ENCODE results near the gene NPB. TPM values are rescaled to one million over a fixed set of nuclear protein-coding genes. Genes with fewer than 3 reads are reported as not detected.

The NPB gene
- total and polyA plus RNA-seq, 2 donors: 1.7 to 3.5 TPM

GRCh38 chr17:81863123-81863675 is 38.8 kb upstream of the NPB start:
- 94% methylated on average over 6 of the region's 6 CpGs for WGBS
- Histone ChIP-seq H3K9me3 (ENCODE audit: control insufficient read depth in 2 of 2, insufficient read depth in 1 of 2, low read length in 1 of 2) (peaks cover 0 to 5% of the 10 kb centered on the region in 2 donors), H3K4me3 (ENCODE audit: low read length in 2 of 2) (no peak overlapping the region), H3K27me3 (ENCODE audit: control insufficient read depth in 2 of 2, insufficient read depth in 1 of 2, low read length in 1 of 2) (no peaks in the 10 kb centered on the region), H3K36me3 (ENCODE audit: control insufficient read depth in 2 of 2, insufficient read depth in 2 of 2, low read length in 1 of 2) (peaks cover 37% of the 10 kb centered on the region in 2 donors), H3K4me1 (ENCODE audit: control insufficient read depth in 2 of 2, insufficient read depth in 2 of 2, low read length in 2 of 2) (peaks cover 23 to 47% of the 10 kb centered on the region in 2 donors), H3K27ac (ENCODE audit: low read depth in 1 of 2, low read length in 1 of 2) (no peak overlapping the region)
- DNase-seq (ENCODE audit: low read depth in 6 of 9, low spot score in 9 of 9): no peak

- Histone ChIP-seq H3K36me3 (ENCODE audit: control insufficient read depth in 2 of 2, insufficient read depth in 2 of 2, low read length in 1 of 2) (peaks cover 37% of the 10 kb centered on the region in 2 donors), H3K27ac (ENCODE audit: low read depth in 1 of 2, low read length in 1 of 2) (peak overlapping the region in 1 of 2 donors; percentile 60)
Measured at GRCh38 chr17:81863833-81864768, 37.9 kb upstream of the NPB start.

DNA sequence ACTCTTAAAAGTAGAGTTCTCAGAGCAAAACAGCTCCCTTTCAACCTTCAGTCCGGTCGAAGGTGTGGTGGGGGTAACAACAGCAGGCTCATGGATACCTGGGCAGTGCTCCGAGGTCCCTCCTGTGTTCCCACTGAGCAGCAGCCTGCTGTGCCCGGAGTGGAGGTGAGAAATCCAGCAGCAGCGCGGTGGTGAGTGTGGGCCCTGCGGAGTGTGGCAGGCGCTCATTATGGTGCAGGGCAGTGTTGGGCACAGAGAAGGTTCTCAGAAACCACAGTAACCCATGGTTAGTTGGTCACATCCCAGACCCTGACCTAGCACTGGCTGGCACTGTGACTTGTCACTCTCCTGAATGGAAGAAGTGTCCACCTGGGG is 36.7 kb upstream of the NPB start:
- 98% methylated on average over 8 of the region's 8 CpGs for WGBS
- H3K27me3 ChIP-seq (ENCODE audit: control insufficient read depth in 2 of 2, insufficient read depth in 1 of 2, low read length in 1 of 2): peaks cover 0 to 2% of the 10 kb centered on the region in 2 donors
- H3K9me3 ChIP-seq (ENCODE audit: control insufficient read depth in 2 of 2, insufficient read depth in 1 of 2, low read length in 1 of 2): no peaks in the 10 kb centered on the region
- no peak overlapping the region for H3K27ac ChIP-seq (ENCODE audit: low read depth in 1 of 2, low read length in 1 of 2)
- H3K4me3 ChIP-seq (ENCODE audit: low read length in 2 of 2): no peak overlapping the region
- peaks cover 45 to 47% of the 10 kb centered on the region in 2 donors for H3K36me3 ChIP-seq (ENCODE audit: control insufficient read depth in 2 of 2, insufficient read depth in 2 of 2, low read length in 1 of 2)
- no peak for DNase-seq (ENCODE audit: low read depth in 6 of 9, low spot score in 9 of 9)
- H3K4me1 ChIP-seq (ENCODE audit: control insufficient read depth in 2 of 2, insufficient read depth in 2 of 2, low read length in 2 of 2): peaks cover 13 to 46% of the 10 kb centered on the region in 2 donors

More at GRCh38 chr17:81863833-81864768, 37.9 kb upstream of the NPB start:
- 96% methylated on average over 9 of the region's 9 CpGs for WGBS
- Histone ChIP-seq H3K9me3 (ENCODE audit: control insufficient read depth in 2 of 2, insufficient read depth in 1 of 2, low read length in 1 of 2) (no peaks in the 10 kb centered on the region), H3K4me3 (ENCODE audit: low read length in 2 of 2) (no peak overlapping the region), H3K4me1 (ENCODE audit: control insufficient read depth in 2 of 2, insufficient read depth in 2 of 2, low read length in 2 of 2) (peaks cover 14 to 42% of the 10 kb centered on the region in 2 donors), H3K27me3 (ENCODE audit: control insufficient read depth in 2 of 2, insufficient read depth in 1 of 2, low read length in 1 of 2) (peaks cover 0 to 2% of the 10 kb centered on the region in 2 donors)
- DNase-seq (ENCODE audit: low read depth in 6 of 9, low spot score in 9 of 9): no peak

DNA sequence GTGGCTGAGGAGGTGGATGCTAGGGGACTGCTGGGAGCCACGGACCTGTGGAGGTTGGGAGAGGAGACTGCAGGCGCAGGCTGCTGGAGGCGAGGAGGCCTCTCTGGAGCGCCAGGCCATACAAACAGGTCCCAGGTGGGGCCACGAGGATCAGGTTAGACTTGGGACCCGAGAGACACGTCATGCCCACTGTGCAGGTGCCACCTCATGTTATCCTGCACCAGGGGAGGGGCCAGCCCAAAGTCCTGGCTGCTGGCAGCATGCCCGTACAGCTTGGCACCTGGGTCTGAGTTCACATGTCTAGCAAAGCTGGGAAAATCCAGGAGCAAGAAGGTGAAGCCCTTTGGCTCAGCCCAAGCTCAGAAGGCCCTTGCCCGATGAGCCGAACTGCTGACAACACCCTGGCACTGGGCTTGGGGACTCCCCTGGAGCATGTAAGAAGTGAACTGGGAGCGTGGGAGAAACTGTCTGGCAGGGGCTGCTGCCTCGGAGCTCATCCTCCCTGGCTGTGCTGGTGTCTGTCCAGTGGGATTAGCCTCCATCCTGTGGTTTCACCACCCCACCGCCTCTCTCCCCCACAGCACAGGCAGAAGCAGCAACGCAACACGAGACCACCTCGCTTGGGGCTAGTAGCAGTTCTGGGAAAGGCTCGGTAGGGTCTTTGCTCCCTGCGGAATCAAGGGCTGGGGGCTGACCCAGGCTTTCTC is 36.2 kb upstream of the NPB start:
- no peak overlapping the region for H3K27ac ChIP-seq (ENCODE audit: low read depth in 1 of 2, low read length in 1 of 2)
- peaks cover 13 to 46% of the 10 kb centered on the region in 2 donors for H3K4me1 ChIP-seq (ENCODE audit: control insufficient read depth in 2 of 2, insufficient read depth in 2 of 2, low read length in 2 of 2)
- no peak for DNase-seq (ENCODE audit: low read depth in 6 of 9, low spot score in 9 of 9)
- 95% methylated on average over 18 of the region's 18 CpGs for WGBS
- no peak overlapping the region for H3K4me3 ChIP-seq (ENCODE audit: low read length in 2 of 2)
- peaks cover 0 to 2% of the 10 kb centered on the region in 2 donors for H3K27me3 ChIP-seq (ENCODE audit: control insufficient read depth in 2 of 2, insufficient read depth in 1 of 2, low read length in 1 of 2)
- H3K36me3 ChIP-seq (ENCODE audit: control insufficient read depth in 2 of 2, insufficient read depth in 2 of 2, low read length in 1 of 2): peaks cover 45 to 47% of the 10 kb centered on the region in 2 donors
- no peaks in the 10 kb centered on the region for H3K9me3 ChIP-seq (ENCODE audit: control insufficient read depth in 2 of 2, insufficient read depth in 1 of 2, low read length in 1 of 2)

DNA sequence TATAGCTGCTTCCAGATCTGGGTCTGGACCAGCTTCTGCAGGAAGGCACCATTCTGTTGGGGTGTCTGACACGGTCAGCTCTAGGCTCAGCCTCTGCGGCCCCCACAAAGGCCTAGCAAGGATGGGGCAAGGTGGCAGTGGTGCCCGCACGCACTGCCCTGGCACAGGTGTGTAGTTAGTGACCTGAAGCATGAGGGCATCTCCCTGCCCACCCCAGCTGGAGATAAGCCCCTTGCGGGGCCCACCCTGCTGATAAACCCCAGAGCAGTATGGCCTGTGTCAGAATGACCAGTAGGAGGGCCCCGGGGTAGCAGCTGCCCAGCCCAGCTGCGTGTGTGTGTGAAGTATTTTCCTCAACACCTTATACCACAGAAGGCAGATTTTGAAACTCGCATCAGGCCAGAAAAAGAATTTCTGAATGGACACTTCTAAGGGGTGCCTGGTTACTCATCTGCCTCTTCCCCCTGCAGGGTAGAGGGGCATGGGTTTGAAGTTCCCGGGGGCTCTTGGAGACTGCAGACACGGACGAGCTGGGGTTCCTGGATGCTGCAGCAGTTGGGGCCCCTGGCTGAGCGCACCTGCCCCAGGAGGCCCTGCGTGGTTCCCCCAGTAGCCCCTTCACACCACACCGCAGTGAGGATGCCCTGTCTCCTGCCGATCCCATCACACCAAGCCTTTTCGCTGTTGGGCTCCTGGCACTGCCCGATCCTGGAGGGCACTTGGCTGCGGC is 35.4 kb upstream of the NPB start:
- H3K27ac ChIP-seq (ENCODE audit: low read depth in 1 of 2, low read length in 1 of 2): no peak overlapping the region
- no peak overlapping the region for H3K4me3 ChIP-seq (ENCODE audit: low read length in 2 of 2)
- DNase-seq (ENCODE audit: low read depth in 6 of 9, low spot score in 9 of 9): no peak
- peaks cover 0 to 2% of the 10 kb centered on the region in 2 donors for H3K27me3 ChIP-seq (ENCODE audit: control insufficient read depth in 2 of 2, insufficient read depth in 1 of 2, low read length in 1 of 2)
- no peaks in the 10 kb centered on the region for H3K9me3 ChIP-seq (ENCODE audit: control insufficient read depth in 2 of 2, insufficient read depth in 1 of 2, low read length in 1 of 2)
- peaks cover 45 to 47% of the 10 kb centered on the region in 2 donors for H3K36me3 ChIP-seq (ENCODE audit: control insufficient read depth in 2 of 2, insufficient read depth in 2 of 2, low read length in 1 of 2)
- H3K4me1 ChIP-seq (ENCODE audit: control insufficient read depth in 2 of 2, insufficient read depth in 2 of 2, low read length in 2 of 2): peaks cover 10 to 42% of the 10 kb centered on the region in 2 donors
- 84% methylated on average over 18 of the region's 18 CpGs for WGBS

DNA sequence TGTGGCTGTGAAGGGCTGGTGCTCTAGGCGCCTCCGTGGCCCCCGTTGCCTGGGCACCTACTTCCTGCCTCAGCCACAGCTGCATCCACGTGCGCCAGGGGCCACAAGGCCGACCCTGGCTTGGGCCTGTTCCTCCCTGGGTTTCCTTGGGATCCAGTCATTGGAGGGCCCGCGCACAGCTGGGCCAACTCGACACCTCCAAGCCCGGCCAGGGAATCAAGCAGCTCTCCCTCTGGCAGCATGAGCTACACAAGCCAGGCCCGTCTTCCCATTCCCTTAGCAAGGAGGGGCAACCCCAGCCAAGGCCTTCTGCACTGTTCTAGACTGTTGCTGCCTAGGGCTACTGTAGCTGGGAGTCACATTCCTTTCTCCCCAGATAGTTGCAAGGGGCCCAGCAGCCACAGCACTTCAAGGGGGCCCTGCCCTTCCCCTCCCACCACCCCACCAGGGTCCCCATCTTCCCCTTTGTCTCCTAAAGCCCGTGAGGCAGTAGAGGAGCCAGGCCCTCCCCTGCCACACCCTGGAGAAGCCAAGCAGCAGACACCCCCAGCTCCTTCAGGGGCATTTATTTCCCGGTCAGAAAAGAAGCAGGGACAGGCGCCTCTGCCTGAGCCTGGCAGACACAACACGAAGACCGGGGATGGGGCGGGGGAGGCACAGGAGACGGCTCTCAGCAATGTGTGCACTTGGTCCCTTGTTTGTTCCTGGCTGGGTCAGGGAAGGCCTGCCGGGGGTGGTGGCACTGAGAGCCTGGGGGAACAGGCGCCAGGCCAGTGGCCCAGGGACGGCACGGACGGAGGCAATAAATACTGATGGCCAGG is 34.7 kb upstream of the NPB start:
- H3K4me3 ChIP-seq (ENCODE audit: low read length in 2 of 2): no peak overlapping the region
- no peak for DNase-seq (ENCODE audit: low read depth in 6 of 9, low spot score in 9 of 9)
- 70% methylated on average over 23 of the region's 23 CpGs for WGBS
- peaks cover 45 to 47% of the 10 kb centered on the region in 2 donors for H3K36me3 ChIP-seq (ENCODE audit: control insufficient read depth in 2 of 2, insufficient read depth in 2 of 2, low read length in 1 of 2)
- H3K4me1 ChIP-seq (ENCODE audit: control insufficient read depth in 2 of 2, insufficient read depth in 2 of 2, low read length in 2 of 2): peaks cover 5 to 40% of the 10 kb centered on the region in 2 donors
- no peaks in the 10 kb centered on the region for H3K9me3 ChIP-seq (ENCODE audit: control insufficient read depth in 2 of 2, insufficient read depth in 1 of 2, low read length in 1 of 2)
- H3K27me3 ChIP-seq (ENCODE audit: control insufficient read depth in 2 of 2, insufficient read depth in 1 of 2, low read length in 1 of 2): peaks cover 0 to 2% of the 10 kb centered on the region in 2 donors
- peak overlapping the region in 1 of 2 donors; percentile 47 for H3K27ac ChIP-seq (ENCODE audit: low read depth in 1 of 2, low read length in 1 of 2)

DNA sequence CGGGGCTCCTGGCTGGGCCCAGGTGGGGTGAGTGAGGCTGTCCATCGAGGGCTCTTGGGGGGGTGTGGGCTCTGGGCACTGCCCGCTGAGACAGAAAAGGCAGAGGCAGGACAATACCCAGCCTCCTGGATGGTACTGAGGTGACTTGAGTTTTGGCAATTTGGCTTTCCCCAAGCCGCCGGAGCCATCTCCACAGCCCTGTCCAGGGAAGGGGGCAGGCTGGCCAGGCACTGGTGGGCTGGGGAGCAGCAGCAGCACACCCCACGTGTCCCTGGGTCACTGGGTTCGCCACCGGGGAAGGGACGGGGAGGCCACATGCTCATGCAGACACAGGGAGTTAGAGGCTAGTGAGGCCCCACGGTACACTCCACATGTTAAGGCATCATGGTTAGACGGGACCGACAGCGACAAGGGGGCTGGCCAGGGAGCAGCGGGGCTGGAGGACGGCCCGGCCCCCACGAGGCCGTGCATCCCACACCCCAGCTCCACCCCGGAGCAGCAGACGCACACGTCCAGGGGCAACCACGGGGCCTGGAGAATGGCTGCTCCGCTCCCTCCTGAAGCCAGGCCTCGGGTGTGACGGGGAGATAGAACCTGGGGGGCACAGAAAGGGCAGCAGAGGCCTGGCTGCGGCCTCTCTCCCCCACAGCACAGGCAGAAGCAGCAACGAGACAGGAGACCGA is 33.9 kb upstream of the NPB start:
- peaks cover 0 to 2% of the 10 kb centered on the region in 2 donors for H3K27me3 ChIP-seq (ENCODE audit: control insufficient read depth in 2 of 2, insufficient read depth in 1 of 2, low read length in 1 of 2)
- no peak for DNase-seq (ENCODE audit: low read depth in 6 of 9, low spot score in 9 of 9)
- H3K4me3 ChIP-seq (ENCODE audit: low read length in 2 of 2): no peak overlapping the region
- 94% methylated on average over 28 of the region's 28 CpGs for WGBS
- H3K9me3 ChIP-seq (ENCODE audit: control insufficient read depth in 2 of 2, insufficient read depth in 1 of 2, low read length in 1 of 2): no peaks in the 10 kb centered on the region
- H3K27ac ChIP-seq (ENCODE audit: low read depth in 1 of 2, low read length in 1 of 2): peak overlapping the region in 1 of 2 donors; percentile 47
- peaks cover 5 to 46% of the 10 kb centered on the region in 2 donors for H3K4me1 ChIP-seq (ENCODE audit: control insufficient read depth in 2 of 2, insufficient read depth in 2 of 2, low read length in 2 of 2)
- H3K36me3 ChIP-seq (ENCODE audit: control insufficient read depth in 2 of 2, insufficient read depth in 2 of 2, low read length in 1 of 2): peaks cover 44% of the 10 kb centered on the region in 2 donors

All from thymus (tissue), 11 donors.